ENCODE measurements around the gene PTPRE.

The PTPRE gene

GRCh38 chr10:127971101-127971946 lies 64.4 kb downstream of the PTPRE start:
- H3K4me3 ChIP-seq (ENCODE audit: low read depth, low read length) = no peak overlapping the region
- in situ Hi-C loops (cut with HindIII; ENCODE audit: low sequenced_read_pairs) = no loop called here
- DNase-seq (ENCODE audit: low read depth, low spot score) = no peak
- TF ChIP-seq CTCF (IDR thresholded peaks at IDR 0.05; ENCODE audit: low read depth, low read length) = no peak

- TF ChIP-seq CTCF (IDR thresholded peaks at IDR 0.05; ENCODE audit: low read depth, low read length) = no peak
- in situ Hi-C loops (cut with HindIII; ENCODE audit: low sequenced_read_pairs) = no loop called here
- no peak for DNase-seq (ENCODE audit: low read depth, low spot score)
These were observed 65.2 kb downstream of the PTPRE start for GRCh38 chr10:127971963-127972615.

GRCh38 chr10:127972751-127973357 lies 66.0 kb downstream of the PTPRE start:
- in situ Hi-C loops (cut with HindIII; ENCODE audit: low sequenced_read_pairs) = no loop called here
- no peak for DNase-seq (ENCODE audit: low read depth, low spot score)
- no peak overlapping the region for H3K4me3 ChIP-seq (ENCODE audit: low read depth, low read length)
- no peak for TF ChIP-seq CTCF (IDR thresholded peaks at IDR 0.05; ENCODE audit: low read depth, low read length)

More at GRCh38 chr10:127971963-127972615, 65.2 kb downstream of the PTPRE start:
- no peak overlapping the region for H3K4me3 ChIP-seq (ENCODE audit: low read depth, low read length)

GRCh38 chr10:127973791-127974311 lies 66.9 kb downstream of the PTPRE start:
- in situ Hi-C loops (cut with HindIII; ENCODE audit: low sequenced_read_pairs) = no loop called here
- no peak overlapping the region for H3K4me3 ChIP-seq (ENCODE audit: low read depth, low read length)
- no peak for DNase-seq (ENCODE audit: low read depth, low spot score)
- peak; percentile 6 for TF ChIP-seq CTCF (IDR thresholded peaks at IDR 0.05; ENCODE audit: low read depth, low read length)

- in situ Hi-C loops (cut with HindIII; ENCODE audit: low sequenced_read_pairs) = no loop called here
- DNase-seq (ENCODE audit: low read depth, low spot score) = no peak
- TF ChIP-seq CTCF (IDR thresholded peaks at IDR 0.05; ENCODE audit: low read depth, low read length) = no peak
- H3K4me3 ChIP-seq (ENCODE audit: low read depth, low read length) = no peak overlapping the region
These were observed 68.0 kb downstream of the PTPRE start for GRCh38 chr10:127974911-127975310.

GRCh38 chr10:127976286-127976685 lies 69.4 kb downstream of the PTPRE start:
- no peak for TF ChIP-seq CTCF (IDR thresholded peaks at IDR 0.05; ENCODE audit: low read depth, low read length)
- H3K4me3 ChIP-seq (ENCODE audit: low read depth, low read length) = no peak overlapping the region
- in situ Hi-C loops (cut with HindIII; ENCODE audit: low sequenced_read_pairs) = no loop called here
- no peak for DNase-seq (ENCODE audit: low read depth, low spot score)
